WTC11 (cell line): ENCODE data around the gene ELP4. TPM values are rescaled to one million over a fixed set of nuclear protein-coding genes. Genes with fewer than 3 reads are reported as not detected.
A peak's percentile ranks its signal among the peaks of the same experiment; 100 is the strongest.

ENCODE experiments used
- ATAC-seq: fragments of 200-7000 bp; cut with Tn5 transposase; 2 replicates; pipeline ENCODE4 v1.10.0; 2021; ENCODE audit warnings: mild to moderate bottlenecking, moderate library complexity
- CTCF ChIA-PET: fragments of 300-600 bp; sonication (Branson Sonifier 250); formaldehyde crosslinking; loops from one replicate; lab custom pipeline; 2021; ENCODE audit warnings: antibody characterized with exemption; lab: Charles Lee
- POLR2A ChIA-PET: fragments of 350-600 bp; sonication (Branson Sonifier 250); formaldehyde crosslinking; loops from one replicate; lab custom pipeline; 2021; ENCODE audit warnings: antibody characterized with exemption; lab: Charles Lee
- DNase-seq: peaks from one replicate; pipeline ENCODE4 v3.0.0; 2021; ENCODE audit warnings: low spot score
- H3K27ac Mint-ChIP-seq: 2 replicates; pipeline ENCODE4 v1.8.0; 2021; ENCODE audit warnings: mixed read lengths
- H3K27me3 Mint-ChIP-seq: 2 replicates; pipeline ENCODE4 v1.8.0; 2021; ENCODE audit warnings: low read depth, mild to moderate bottlenecking, moderate library complexity, mixed read lengths
- H3K36me3 Mint-ChIP-seq: 2 replicates; pipeline ENCODE4 v1.8.0; 2021; ENCODE audit warnings: mixed read lengths
- H3K4me1 Mint-ChIP-seq: 2 replicates; pipeline ENCODE4 v1.8.0; 2022; ENCODE audit warnings: mixed read lengths
- H3K4me3 Mint-ChIP-seq: 2 replicates; pipeline ENCODE4 v1.8.0; 2021; ENCODE audit warnings: mild to moderate bottlenecking, moderate library complexity, mixed read lengths
- H3K9me3 Mint-ChIP-seq: 2 replicates; pipeline ENCODE4 v1.8.0; 2021; ENCODE audit warnings: mixed read lengths
- CREM ChIP-seq: sonication (generic); formaldehyde crosslinking; IDR thresholded peaks from 2 replicates; pipeline ENCODE4 v1.8.1; 2022; ENCODE audit warnings: mild to moderate bottlenecking, missing genetic modification reagents, moderate library complexity
- ELF4 ChIP-seq: sonication (generic); formaldehyde crosslinking; IDR thresholded peaks from 2 replicates; pipeline ENCODE4 v1.8.1; 2022; ENCODE audit warnings: low read depth, mild to moderate bottlenecking, moderate library complexity, missing genetic modification reagents
- EMX1 ChIP-seq: fragments of 250-450 bp; sonication (Bioruptor Pico); IDR thresholded peaks from 2 replicates; pipeline ENCODE4 v1.8.0; 2021; ENCODE audit warnings: mild to moderate bottlenecking
- FOXJ3 ChIP-seq: sonication (generic); formaldehyde crosslinking; IDR thresholded peaks from 2 replicates; pipeline ENCODE4 v1.9.0; 2021; ENCODE audit warnings: missing genetic modification reagents, mild to moderate bottlenecking, borderline replicate concordance
- GABPB1 ChIP-seq: sonication (generic); formaldehyde crosslinking; IDR thresholded peaks from 2 replicates; pipeline ENCODE4 v1.8.1; 2023; ENCODE audit warnings: mild to moderate bottlenecking, missing genetic modification reagents
- HMGA2 ChIP-seq: fragments of 250-450 bp; sonication (Bioruptor Pico); IDR thresholded peaks from 2 replicates; pipeline ENCODE4 v1.4.0; 2021; ENCODE audit warnings: mild to moderate bottlenecking, moderate library complexity
- IRF2 ChIP-seq: sonication (generic); formaldehyde crosslinking; IDR thresholded peaks from 2 replicates; pipeline ENCODE4 v1.8.0; 2022; ENCODE audit warnings: low read depth, missing genetic modification reagents, borderline replicate concordance
- JAZF1 ChIP-seq: fragments of 250-450 bp; sonication (Bioruptor Pico); IDR thresholded peaks from 2 replicates; pipeline ENCODE4 v1.9.0; 2021; ENCODE audit warnings: moderate library complexity, mild to moderate bottlenecking, inconsistent platforms
- JUN ChIP-seq: sonication (generic); formaldehyde crosslinking; IDR thresholded peaks from 2 replicates; pipeline ENCODE4 v1.8.0; 2023; ENCODE audit warnings: mild to moderate bottlenecking, missing genetic modification reagents
- KAT7 ChIP-seq: sonication (generic); formaldehyde crosslinking; IDR thresholded peaks from 2 replicates; pipeline ENCODE4 v1.8.1; 2023; ENCODE audit warnings: missing genetic modification reagents, mild to moderate bottlenecking, borderline replicate concordance
- MXD4 ChIP-seq: fragments of 250-450 bp; sonication (Bioruptor Pico); IDR thresholded peaks from 2 replicates; pipeline ENCODE4 v1.8.0; 2021; ENCODE audit warnings: mild to moderate bottlenecking, moderate library complexity, borderline replicate concordance
- MYBL2 ChIP-seq: sonication (generic); formaldehyde crosslinking; IDR thresholded peaks from 2 replicates; pipeline ENCODE4 v1.8.1; 2023; ENCODE audit warnings: mild to moderate bottlenecking, moderate library complexity, missing genetic modification reagents
- NFATC4 ChIP-seq: fragments of 250-450 bp; sonication (Bioruptor Pico); IDR thresholded peaks from 2 replicates; pipeline ENCODE4 v1.9.0; 2021; ENCODE audit warnings: mild to moderate bottlenecking
- NFYB ChIP-seq: sonication (generic); formaldehyde crosslinking; conservative IDR thresholded peaks from 2 replicates; pipeline ENCODE4 v1.8.0; 2022; ENCODE audit warnings: low read depth, missing genetic modification reagents
- NR3C1 ChIP-seq: sonication (generic); formaldehyde crosslinking; conservative IDR thresholded peaks from 2 replicates; pipeline ENCODE4 v1.8.1; 2023; ENCODE audit warnings: low read depth, mild to moderate bottlenecking, missing genetic modification reagents
- RELA ChIP-seq: sonication (generic); formaldehyde crosslinking; IDR thresholded peaks from 2 replicates; pipeline ENCODE4 v1.8.1; 2022; ENCODE audit warnings: missing genetic modification reagents, mild to moderate bottlenecking, borderline replicate concordance
- SMAD4 ChIP-seq: sonication (generic); formaldehyde crosslinking; IDR thresholded peaks from 2 replicates; pipeline ENCODE4 v1.8.0; 2022; ENCODE audit warnings: mild to moderate bottlenecking, missing genetic modification reagents
- TCF7 ChIP-seq: sonication (generic); formaldehyde crosslinking; IDR thresholded peaks from 2 replicates; pipeline ENCODE4 v1.8.0; 2022; ENCODE audit warnings: mild to moderate bottlenecking, low read depth, missing genetic modification reagents, moderate library complexity
- TEAD1 ChIP-seq: sonication (generic); formaldehyde crosslinking; IDR thresholded peaks from 2 replicates; pipeline ENCODE4 v1.8.0; 2022; ENCODE audit warnings: mild to moderate bottlenecking, missing genetic modification reagents
- ZNF219 ChIP-seq: sonication (generic); formaldehyde crosslinking; IDR thresholded peaks from 2 replicates; pipeline ENCODE4 v1.8.0; 2023; ENCODE audit warnings: missing genetic modification reagents, mild to moderate bottlenecking, borderline replicate concordance
- ZNF396 ChIP-seq: fragments of 250-450 bp; sonication (Bioruptor Pico); IDR thresholded peaks from 2 replicates; pipeline ENCODE4 v1.8.0; 2021; ENCODE audit warnings: mild to moderate bottlenecking, moderate library complexity, borderline replicate concordance
- total RNA-seq: library from RNA; stranded (reverse); gene quantifications from 3 replicates; pipeline ENCODE4 v1.2.3, GENCODE V29; 2021
- TF ChIP-seq, protein P1 (sequence below): fragments of 250-450 bp; sonication (Bioruptor Pico); IDR thresholded peaks from 2 replicates; pipeline ENCODE4 v1.9.0; 2021; ENCODE audit warnings: mild to moderate bottlenecking
- TF ChIP-seq, protein P2 (sequence below): sonication (generic); formaldehyde crosslinking; IDR thresholded peaks from 2 replicates; pipeline ENCODE4 v1.8.1; 2022; ENCODE audit warnings: low read depth, missing genetic modification reagents, borderline replicate concordance
- TF ChIP-seq, protein P3 (sequence below): fragments of 250-450 bp; sonication (Bioruptor Pico); IDR thresholded peaks from 2 replicates; pipeline ENCODE4 v1.9.0; 2021; ENCODE audit warnings: mild to moderate bottlenecking
- TF ChIP-seq, protein P4 (sequence below): sonication (generic); formaldehyde crosslinking; IDR thresholded peaks from 2 replicates; pipeline ENCODE4 v1.8.0; 2022; ENCODE audit warnings: mild to moderate bottlenecking, missing genetic modification reagents

Gene ELP4
- total RNA-seq, 1 experiment from 2014 or later: 14.6 TPM

DNA sequence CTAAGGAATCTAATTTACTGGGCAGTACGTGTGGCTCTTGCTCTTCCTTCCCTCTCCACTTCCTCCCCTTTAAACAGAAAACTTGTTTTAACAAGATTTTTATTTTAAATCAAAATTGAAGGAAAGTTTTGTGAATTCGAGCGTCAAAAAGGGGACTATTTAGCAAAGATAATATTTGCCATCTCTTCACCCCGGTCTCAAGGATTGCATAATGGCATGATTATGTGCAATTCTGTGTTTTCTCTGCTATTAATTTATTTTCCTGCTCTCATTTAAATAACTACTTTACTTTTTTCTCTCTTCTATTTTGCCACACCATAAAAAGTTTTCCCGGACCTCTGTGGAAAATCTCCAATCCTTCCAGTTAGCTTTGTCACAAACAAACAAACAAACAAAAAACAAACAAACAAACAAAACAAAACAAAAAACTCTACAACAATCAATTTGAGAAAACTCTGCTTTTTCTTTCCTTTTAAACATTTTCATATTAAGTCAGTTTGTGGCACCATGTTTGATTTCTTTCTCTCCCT, 311.7 kb downstream of the ELP4 start:
- peaks cover 100% of the 10 kb centered on the region for H3K27me3 Mint-ChIP-seq
- no peaks in the 10 kb centered on the region for H3K36me3 Mint-ChIP-seq
- CTCF ChIA-PET: interaction anchor here (2.1 kb wide), 1 partner anchor 19 kb away, joined by 5 read pairs; no protein-coding TSS in a partner anchor
- no peak for ATAC-seq
- H3K4me3 Mint-ChIP-seq: peak overlapping the region; percentile 70
- TF ChIP-seq, protein P1, sequence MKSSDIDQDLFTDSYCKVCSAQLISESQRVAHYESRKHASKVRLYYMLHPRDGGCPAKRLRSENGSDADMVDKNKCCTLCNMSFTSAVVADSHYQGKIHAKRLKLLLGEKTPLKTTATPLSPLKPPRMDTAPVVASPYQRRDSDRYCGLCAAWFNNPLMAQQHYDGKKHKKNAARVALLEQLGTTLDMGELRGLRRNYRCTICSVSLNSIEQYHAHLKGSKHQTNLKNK: no peak
- TF ChIP-seq GABPB1 (no peak), NFATC4 (CRISPR knock-in tag) (no peak), ELF4 (CRISPR knock-in tag) (no peak), TEAD1 (CRISPR knock-in tag) (no peak)
- TF ChIP-seq, all 79 proteins: peak for 0
- POLR2A ChIA-PET: no interaction called here
- H3K27ac Mint-ChIP-seq: no peak overlapping the region
- H3K9me3 Mint-ChIP-seq: no peaks in the 10 kb centered on the region
- peaks cover 70% of the 10 kb centered on the region for H3K4me1 Mint-ChIP-seq
- DNase-seq: no peak

DNA sequence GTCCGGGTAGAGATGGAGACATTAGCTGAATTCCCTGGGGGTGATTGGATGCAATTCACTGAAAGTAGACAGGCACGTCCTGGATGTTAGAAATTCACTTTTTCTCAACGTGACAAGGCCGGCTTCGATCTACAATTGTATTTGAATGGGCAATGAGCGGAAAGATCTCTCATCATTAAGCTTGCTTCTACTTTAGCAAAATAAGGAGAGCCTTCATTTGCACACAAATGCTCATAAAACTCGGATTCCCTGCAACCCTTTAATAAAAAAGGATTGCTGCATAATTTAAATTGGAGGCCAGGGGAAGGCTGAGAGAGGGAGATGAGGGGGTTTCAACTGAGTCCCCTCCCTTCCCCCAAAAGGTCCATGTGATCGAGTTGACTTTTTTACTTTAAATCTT, 312.2 kb downstream of the ELP4 start:
- ATAC-seq: no peak
- Mint-ChIP-seq H3K4me3 (peak overlapping the region; percentile 70), H3K4me1 (peaks cover 73% of the 10 kb centered on the region), H3K9me3 (no peaks in the 10 kb centered on the region), H3K27ac (no peak overlapping the region), H3K27me3 (peaks cover 100% of the 10 kb centered on the region), H3K36me3 (no peaks in the 10 kb centered on the region)
- DNase-seq: no peak
- TF ChIP-seq TCF7 (CRISPR knock-in tag) (no peak), JUN (CRISPR knock-in tag) (no peak), RELA (CRISPR knock-in tag) (no peak), NR3C1 (CRISPR knock-in tag) (no peak), FOXJ3 (CRISPR knock-in tag) (no peak), TEAD1 (CRISPR knock-in tag) (no peak), MXD4 (CRISPR knock-in tag) (no peak), MYBL2 (CRISPR knock-in tag) (no peak), CREM (CRISPR knock-in tag) (no peak), NFYB (CRISPR knock-in tag) (no peak)
- TF ChIP-seq, protein P2, sequence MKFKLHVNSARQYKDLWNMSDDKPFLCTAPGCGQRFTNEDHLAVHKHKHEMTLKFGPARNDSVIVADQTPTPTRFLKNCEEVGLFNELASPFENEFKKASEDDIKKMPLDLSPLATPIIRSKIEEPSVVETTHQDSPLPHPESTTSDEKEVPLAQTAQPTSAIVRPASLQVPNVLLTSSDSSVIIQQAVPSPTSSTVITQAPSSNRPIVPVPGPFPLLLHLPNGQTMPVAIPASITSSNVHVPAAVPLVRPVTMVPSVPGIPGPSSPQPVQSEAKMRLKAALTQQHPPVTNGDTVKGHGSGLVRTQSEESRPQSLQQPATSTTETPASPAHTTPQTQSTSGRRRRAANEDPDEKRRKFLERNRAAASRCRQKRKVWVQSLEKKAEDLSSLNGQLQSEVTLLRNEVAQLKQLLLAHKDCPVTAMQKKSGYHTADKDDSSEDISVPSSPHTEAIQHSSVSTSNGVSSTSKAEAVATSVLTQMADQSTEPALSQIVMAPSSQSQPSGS (CRISPR knock-in tag): no peak
- TF ChIP-seq, all 79 proteins: peak for 0
- ChIA-PET POLR2A (interaction anchor here (0.7 kb wide), 1 partner anchor 281 kb away, joined by 4 read pairs; no protein-coding TSS in a partner anchor), CTCF (interaction anchor here (2.1 kb wide), 1 partner anchor 137 kb away, joined by 8 read pairs; no protein-coding TSS in a partner anchor)

DNA sequence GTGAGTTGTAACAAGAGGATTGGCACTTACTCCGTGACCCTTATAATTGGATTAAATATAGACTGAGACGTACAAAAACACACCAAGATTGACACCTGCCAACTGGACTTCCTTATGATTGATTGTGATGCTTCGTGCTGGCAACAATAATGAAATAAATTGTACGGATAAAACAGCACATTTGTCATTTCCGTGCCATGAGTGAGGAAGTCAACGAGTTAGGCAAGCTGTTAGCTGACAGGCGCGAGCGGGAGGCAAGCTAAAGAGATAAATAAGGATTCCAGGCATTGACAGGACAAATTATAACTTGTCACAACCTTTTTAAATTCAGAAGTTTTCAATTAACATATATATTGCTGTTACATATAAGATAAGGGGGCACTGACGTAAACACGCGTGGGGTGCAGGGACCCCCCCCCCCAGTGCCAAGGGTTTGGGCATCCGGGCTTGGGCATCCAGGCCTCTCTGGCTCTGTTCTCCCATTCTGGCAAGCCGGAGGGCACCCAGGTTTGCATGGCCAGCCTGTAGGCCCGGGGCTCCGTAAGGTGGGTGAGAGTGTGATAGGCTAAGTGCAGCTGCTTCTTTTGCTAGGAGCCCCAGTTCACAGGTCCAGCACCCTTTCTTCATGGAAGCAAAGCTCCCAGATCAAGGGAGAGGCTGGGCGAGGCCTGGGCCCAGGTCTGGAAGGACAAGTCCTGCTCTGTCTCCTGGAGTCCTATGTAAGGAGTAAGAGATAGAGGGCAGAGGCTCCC, 312.8 kb downstream of the ELP4 start:
- peak overlapping the region; percentile 70; the same call in 1 of the 2 replicates for H3K4me3 Mint-ChIP-seq
- H3K4me1 Mint-ChIP-seq: peaks cover 71% of the 10 kb centered on the region
- DNase-seq: no peak
- peaks cover 99% of the 10 kb centered on the region for H3K27me3 Mint-ChIP-seq
- TF ChIP-seq SMAD4 (CRISPR knock-in tag) (no peak), HMGA2 (CRISPR knock-in tag) (no peak), FOXJ3 (CRISPR knock-in tag) (no peak), ZNF219 (CRISPR knock-in tag) (no peak), KAT7 (CRISPR knock-in tag) (no peak), EMX1 (CRISPR knock-in tag) (no peak), ZNF396 (no peak), JAZF1 (CRISPR knock-in tag) (no peak), IRF2 (no peak)
- TF ChIP-seq, protein P3, sequence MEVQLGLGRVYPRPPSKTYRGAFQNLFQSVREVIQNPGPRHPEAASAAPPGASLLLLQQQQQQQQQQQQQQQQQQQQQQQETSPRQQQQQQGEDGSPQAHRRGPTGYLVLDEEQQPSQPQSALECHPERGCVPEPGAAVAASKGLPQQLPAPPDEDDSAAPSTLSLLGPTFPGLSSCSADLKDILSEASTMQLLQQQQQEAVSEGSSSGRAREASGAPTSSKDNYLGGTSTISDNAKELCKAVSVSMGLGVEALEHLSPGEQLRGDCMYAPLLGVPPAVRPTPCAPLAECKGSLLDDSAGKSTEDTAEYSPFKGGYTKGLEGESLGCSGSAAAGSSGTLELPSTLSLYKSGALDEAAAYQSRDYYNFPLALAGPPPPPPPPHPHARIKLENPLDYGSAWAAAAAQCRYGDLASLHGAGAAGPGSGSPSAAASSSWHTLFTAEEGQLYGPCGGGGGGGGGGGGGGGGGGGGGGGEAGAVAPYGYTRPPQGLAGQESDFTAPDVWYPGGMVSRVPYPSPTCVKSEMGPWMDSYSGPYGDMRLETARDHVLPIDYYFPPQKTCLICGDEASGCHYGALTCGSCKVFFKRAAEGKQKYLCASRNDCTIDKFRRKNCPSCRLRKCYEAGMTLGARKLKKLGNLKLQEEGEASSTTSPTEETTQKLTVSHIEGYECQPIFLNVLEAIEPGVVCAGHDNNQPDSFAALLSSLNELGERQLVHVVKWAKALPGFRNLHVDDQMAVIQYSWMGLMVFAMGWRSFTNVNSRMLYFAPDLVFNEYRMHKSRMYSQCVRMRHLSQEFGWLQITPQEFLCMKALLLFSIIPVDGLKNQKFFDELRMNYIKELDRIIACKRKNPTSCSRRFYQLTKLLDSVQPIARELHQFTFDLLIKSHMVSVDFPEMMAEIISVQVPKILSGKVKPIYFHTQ: no peak
- TF ChIP-seq, protein P4, sequence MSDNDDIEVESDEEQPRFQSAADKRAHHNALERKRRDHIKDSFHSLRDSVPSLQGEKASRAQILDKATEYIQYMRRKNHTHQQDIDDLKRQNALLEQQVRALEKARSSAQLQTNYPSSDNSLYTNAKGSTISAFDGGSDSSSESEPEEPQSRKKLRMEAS (CRISPR knock-in tag): no peak
- TF ChIP-seq, protein P2 (CRISPR knock-in tag): no peak
- TF ChIP-seq, all 79 proteins: peak for 0
- Mint-ChIP-seq H3K36me3 (no peaks in the 10 kb centered on the region), H3K9me3 (no peaks in the 10 kb centered on the region), H3K27ac (no peak overlapping the region)
- ATAC-seq: no peak
- CTCF ChIA-PET: interaction anchor here (0.6 to 2.5 kb wide), 6 partner anchors 24 to 715 kb away, joined by 3 to 14 read pairs (median 7); no protein-coding TSS in a partner anchor
- POLR2A ChIA-PET: interaction anchor here (0.7 to 1.1 kb wide), 2 partner anchors 17 to 281 kb away, joined by 3 to 4 read pairs; no protein-coding TSS in a partner anchor
